VCaP (cell line): ENCODE data around the gene TUBGCP3.

Experiments
- H3K27ac ChIP-seq: fragments of 450-650 bp; 2 replicates; pipeline ENCODE4 v1.5.1; 2017
- CTCF ChIP-seq: fragments of 450-650 bp; conservative IDR thresholded peaks from 2 replicates; pipeline ENCODE4 v1.5.1; 2017; ENCODE audit warnings: mild to moderate bottlenecking, moderate library complexity

TUBGCP3 gene

GRCh38 chr13:112627161-112627560 is 39.2 kb upstream of the TUBGCP3 start:
- TF ChIP-seq CTCF, result no peak
- no peak overlapping the region for H3K27ac ChIP-seq

GRCh38 chr13:112626761-112627160 is 38.8 kb upstream of the TUBGCP3 start:
- TF ChIP-seq CTCF, result no peak
- H3K27ac ChIP-seq, result no peak overlapping the region

- TF ChIP-seq CTCF, result no peak
- no peak overlapping the region for H3K27ac ChIP-seq
Measured at GRCh38 chr13:112626124-112626523, 38.2 kb upstream of the TUBGCP3 start.

GRCh38 chr13:112625698-112626097 is 37.7 kb upstream of the TUBGCP3 start:
- TF ChIP-seq CTCF, result no peak
- no peak overlapping the region for H3K27ac ChIP-seq

- no peak overlapping the region for H3K27ac ChIP-seq
- no peak for TF ChIP-seq CTCF
Measured at GRCh38 chr13:112624602-112625430, 36.9 kb upstream of the TUBGCP3 start.

- no peak overlapping the region for H3K27ac ChIP-seq
- no peak for TF ChIP-seq CTCF
Measured at GRCh38 chr13:112624040-112624439, 36.1 kb upstream of the TUBGCP3 start.

GRCh38 chr13:112623051-112623711 is 35.2 kb upstream of the TUBGCP3 start:
- no peak for TF ChIP-seq CTCF
- no peak overlapping the region for H3K27ac ChIP-seq
